C1 segment of cervical spinal cord (tissue), 14 donors: ENCODE results near the gene PRKCZ.

Source experiments
- DNase-seq, 14 donors: peaks; one replicate each; lab custom pipeline; 2025; lab: John Stamatoyannopoulos, UW

The PRKCZ gene

DNA sequence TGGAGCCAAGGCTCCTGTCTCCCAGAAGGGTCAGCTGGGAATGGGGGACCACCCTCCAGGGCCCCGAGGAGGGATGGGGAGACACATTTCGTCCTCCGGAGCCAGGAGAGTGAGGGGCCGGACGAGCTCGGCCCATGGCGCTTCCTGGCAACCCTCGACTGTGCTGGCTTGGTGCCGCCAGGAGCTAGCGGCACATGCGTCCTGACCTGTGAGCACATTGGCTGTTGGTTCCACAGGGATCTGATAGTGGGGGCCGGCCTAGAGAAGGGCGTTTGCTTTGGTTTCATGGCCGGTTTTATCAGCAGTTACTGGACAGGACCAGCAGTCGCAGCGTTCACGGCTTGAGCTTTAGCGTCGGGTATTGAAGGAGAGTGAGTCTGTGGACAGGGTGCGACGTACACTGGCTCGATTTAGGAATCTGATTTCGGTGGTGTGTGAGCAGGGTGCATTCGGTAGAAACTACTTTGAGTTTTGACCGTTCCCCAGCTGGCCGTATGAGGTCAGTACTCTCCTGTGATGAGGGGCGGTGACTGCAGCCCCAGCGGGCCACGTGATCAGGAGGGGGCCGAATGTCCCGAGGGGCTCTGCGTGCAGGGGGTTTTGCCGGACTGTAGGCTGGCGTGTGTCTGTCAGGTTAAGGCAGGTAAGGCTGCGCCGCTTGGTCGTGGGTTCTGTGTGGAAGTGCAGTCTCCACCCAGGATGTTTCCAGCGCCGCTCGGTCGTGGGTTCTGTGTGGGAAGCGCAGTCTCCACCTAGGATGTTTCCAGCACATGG lies 125.7 kb downstream of the PRKCZ start:
- no peak for DNase-seq

GRCh38 chr1:2176615-2177014 lies 126.4 kb downstream of the PRKCZ start:
- no peak for DNase-seq

GRCh38 chr1:2177541-2177940 lies 127.3 kb downstream of the PRKCZ start:
- no peak for DNase-seq

DNA sequence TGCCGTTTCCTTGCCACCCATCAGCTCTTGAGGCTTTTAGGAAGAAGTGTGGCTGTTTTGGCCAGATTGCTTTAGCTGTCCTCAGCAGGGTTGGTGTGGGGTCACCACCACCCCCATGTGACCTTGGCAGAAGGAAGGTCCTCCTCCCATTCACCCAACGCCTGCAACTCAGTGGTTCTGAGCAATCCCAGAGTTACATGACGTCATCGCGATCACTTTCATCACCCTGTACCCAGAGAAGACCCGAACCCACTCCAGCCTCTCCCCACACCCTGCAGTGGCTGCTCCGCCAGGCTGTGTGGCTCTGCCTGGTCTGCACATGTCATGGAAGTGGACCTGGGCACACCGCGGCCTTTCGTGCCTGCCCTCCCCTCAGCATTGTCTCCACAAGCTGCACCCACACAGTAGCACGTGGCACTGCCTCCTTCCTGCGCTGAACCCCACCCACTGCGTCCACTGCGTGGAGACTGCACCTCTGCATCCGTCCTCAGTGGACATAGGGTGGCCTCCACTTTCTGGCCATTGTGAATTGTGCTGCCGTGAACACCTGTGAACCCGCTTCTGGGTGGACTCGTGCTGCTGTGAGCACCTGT lies 127.8 kb downstream of the PRKCZ start:
- DNase-seq = no peak

- no peak for DNase-seq
Measured at GRCh38 chr1:2178875-2179274, 128.7 kb downstream of the PRKCZ start.

GRCh38 chr1:2179283-2180013 lies 129.2 kb downstream of the PRKCZ start:
- DNase-seq = no peak

DNA sequence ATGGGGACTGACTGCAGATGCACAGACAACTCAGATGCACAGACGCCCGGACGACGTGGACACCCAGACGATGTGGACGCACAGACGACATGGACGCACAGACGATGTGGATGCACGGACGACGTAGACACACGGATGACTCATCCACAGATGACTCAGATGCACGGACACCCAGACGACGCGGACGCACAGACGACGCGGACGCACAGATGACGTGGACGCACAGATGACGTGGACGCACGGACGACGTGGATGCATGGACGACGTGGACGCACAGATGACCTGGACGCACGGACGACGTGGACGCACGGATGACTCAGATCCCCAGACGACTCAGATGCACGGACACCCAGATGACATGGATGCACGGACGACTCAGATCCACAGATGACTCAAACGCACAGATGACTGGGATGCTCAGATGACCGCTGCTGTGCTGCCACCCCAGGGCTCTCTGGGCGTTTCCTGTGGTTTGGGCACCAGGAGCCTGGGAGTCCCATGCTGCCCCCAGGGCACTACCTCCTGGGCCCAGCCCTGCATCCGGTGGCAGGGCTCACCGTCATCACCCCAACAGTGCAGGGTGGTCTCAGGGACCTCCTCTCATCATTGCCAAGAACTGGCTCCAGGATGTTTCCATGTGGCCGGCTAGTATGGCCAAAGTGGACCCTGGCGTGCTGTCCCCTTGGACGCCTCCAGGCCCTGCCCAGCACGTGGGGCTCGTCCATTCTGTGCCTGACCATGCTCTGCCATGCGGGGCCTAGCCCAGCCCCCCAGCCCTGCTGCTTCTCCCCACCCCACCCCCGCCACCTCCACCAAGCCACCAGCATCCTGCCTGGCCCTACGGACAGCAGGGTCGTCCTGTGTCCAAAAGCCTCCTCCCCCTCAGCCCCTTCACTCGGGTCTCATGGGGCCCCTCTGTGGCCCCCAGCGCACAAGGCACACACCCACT lies 130.4 kb downstream of the PRKCZ start:
- DNase-seq = no peak

DNA sequence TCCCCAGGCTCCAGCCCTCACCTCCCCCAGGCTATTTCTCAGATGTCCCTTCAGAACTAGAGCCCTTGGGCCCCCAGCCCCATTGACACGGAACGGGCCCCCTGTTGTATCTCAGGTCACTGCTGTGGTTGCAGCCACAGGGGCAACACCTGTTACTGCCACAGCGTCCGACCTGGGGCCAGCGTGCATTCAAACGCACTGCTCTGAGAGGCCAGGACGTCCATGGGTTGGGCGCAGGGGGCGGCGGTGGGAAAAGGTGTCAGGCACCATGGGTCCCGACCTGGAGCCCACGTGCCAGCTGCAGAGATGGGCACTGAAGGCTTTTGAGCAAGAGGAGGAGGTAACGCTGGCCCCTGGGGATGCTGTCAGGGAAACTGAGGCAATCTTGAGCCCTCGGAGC lies 131.1 kb downstream of the PRKCZ start:
- no peak for DNase-seq

DNA sequence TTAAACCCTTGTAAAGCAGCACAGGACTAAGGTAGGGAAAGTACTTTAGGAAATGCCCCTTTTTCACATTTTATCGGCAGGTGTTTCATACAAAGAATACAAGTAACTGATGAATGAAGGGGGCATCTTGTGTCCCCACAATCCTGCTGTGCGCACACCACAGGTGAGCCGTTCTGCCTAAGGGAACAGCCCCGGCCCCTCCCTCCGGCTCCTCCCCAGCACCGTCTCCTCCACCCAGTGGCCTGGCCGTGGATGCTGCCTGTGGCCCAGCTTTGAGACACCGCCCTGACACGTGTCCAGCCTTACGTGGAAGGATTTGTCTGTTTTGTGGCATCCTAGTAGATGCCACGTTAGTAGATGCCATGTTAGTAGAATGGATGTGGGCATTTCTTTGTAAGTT lies 131.5 kb downstream of the PRKCZ start:
- DNase-seq = no peak

DNA sequence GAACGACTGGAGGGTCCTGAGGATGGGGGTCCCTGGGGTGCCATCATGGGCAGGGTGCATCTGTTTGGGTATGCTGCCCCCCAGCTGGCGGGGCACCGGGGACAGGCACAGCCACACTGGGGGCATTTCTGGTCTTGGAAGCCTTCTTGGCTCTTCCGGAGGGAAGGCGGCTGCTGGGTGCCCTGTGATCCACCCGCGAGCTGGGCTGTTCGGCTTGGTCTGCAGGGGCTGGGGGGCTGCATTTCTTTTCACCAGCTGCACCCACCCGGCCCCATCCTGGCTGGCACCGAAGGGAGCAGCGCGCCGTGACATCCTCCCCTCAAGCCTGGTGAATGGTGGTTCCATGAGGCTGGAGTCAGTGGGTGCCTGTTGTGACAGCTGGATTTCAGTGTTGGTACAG lies 132.2 kb downstream of the PRKCZ start:
- no peak for DNase-seq

- peak in 2 of 14 donors; percentile 19 to 94 for DNase-seq
Measured at GRCh38 chr1:2183937-2184334, 133.7 kb downstream of the PRKCZ start.

DNA sequence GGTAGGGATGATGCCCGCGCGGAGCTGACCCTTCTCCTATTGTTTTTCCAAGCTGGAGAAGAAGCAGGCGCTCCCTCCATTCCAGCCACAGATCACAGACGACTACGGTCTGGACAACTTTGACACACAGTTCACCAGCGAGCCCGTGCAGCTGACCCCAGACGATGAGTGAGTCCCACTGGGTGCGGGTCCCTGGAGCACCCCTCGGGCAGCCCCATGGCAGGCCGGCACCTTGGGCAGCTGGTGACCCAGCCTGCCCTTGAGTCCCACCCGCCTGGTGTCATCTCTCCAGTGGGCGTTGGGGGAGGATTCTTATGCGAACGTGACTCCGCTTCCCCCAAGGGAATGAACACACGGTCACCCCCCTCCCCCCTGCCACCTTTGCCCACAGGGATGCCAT lies 134.3 kb downstream of the PRKCZ start:
- no peak for DNase-seq

DNA sequence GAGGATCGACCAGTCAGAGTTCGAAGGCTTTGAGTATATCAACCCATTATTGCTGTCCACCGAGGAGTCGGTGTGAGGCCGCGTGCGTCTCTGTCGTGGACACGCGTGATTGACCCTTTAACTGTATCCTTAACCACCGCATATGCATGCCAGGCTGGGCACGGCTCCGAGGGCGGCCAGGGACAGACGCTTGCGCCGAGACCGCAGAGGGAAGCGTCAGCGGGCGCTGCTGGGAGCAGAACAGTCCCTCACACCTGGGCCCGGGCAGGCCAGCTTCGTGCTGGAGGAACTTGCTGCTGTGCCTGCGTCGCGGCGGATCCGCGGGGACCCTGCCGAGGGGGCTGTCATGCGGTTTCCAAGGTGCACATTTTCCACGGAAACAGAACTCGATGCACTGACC lies 134.7 kb downstream of the PRKCZ start:
- no peak for DNase-seq

GRCh38 chr1:2185880-2186855 lies 136.0 kb downstream of the PRKCZ start:
- no peak for DNase-seq

DNA sequence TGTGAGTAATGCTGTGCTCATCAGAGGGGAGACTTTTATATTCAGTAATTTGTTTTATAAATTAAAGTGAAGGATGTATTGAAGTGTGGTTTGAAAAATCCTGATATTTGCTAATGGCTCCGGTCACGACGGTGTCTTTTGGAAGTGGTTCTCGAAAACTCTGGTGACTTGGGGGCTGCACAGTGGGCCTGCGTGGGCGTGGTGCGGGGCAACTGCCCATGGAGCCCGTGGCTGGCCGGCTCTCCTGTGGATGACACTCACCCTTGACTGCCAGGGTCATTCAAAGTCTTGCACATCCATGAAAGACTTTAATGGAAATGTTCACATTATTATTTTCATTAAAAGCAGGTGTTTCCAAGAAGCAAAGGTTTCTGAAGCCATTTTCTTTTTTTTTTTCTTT lies 136.7 kb downstream of the PRKCZ start:
- no peak for DNase-seq

- no peak for DNase-seq
Measured at GRCh38 chr1:2187619-2188018, 137.4 kb downstream of the PRKCZ start.

GRCh38 chr1:2188336-2188735 lies 138.1 kb downstream of the PRKCZ start:
- DNase-seq = no peak

- DNase-seq = peak; percentile 57 to 99 (median 91)
Measured at GRCh38 chr1:2189459-2190425, 139.5 kb downstream of the PRKCZ start.

GRCh38 chr1:2190491-2190976 lies 140.3 kb downstream of the PRKCZ start:
- DNase-seq = no peak
